GM21423 (cell line): Measurements from ENCODE around the gene COPA.
A peak's percentile ranks its signal among the peaks of the same experiment; 100 is the strongest.
"Not testable (repeated sequence)": the region's sequence is repeated elsewhere in the genome, so short reads cannot be mapped to it uniquely, and the experiment has no call there.

Source experiments
- ATAC-seq: cut with Tn5 transposase; IDR thresholded peaks from one replicate; pipeline ENCODE4 v1.9.1; 2021; ENCODE audit warnings: mild to moderate bottlenecking, moderate library complexity; ENCODE audit not compliant: unreplicated experiment

COPA gene

DNA sequence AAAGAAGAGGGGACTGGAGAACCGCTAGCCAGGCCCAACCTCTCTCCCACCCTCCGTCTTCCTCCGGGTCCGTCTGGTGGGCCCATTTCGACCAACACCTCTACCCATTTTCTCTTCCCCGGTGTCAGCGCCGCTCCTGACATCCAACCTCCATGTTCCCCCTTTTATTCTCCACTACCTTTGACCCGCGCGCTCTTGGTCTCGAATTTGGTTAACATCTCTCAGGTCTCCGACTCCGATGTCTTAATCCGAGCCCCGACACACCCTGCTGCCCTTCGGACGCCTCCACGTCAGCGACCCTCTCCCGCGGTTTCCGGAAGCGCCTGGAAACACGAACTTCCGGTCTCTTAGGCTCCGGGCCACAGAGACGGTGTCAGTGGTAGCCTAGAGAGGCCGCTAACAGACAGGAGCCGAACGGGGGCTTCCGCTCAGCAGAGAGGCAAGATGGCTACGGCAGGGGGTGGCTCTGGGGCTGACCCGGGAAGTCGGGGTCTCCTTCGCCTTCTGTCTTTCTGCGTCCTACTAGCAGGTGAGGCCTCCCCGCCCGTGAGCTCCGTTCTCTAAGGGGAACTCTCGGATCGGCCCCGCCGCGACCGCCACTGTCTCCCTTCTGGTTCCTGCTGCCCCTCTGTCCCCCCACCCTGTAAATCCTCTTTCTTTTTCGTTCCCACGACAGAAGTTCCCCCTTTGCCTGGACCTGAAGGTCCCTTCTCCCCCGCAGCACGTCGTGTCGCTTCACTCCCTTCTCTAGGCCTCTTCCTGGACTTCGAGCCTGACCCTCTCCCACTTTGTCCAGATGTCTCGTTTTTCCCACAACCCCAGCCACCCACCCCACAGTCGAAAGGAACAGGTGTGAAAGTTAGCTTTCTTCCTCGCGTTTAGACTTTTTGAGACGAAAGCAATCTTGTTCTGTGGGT lies at the start of gene COPA, which contains the start of gene NCSTN:
COPA (minus strand) TSS at position 298 of the 917 bp plus-strand sequence; CDS start at position 218, 80 bp downstream.
NCSTN (plus strand) TSS at position 431 of the 917 bp plus-strand sequence; CDS start at position 445, 14 bp downstream.
- ATAC-seq: peak; percentile 93

DNA sequence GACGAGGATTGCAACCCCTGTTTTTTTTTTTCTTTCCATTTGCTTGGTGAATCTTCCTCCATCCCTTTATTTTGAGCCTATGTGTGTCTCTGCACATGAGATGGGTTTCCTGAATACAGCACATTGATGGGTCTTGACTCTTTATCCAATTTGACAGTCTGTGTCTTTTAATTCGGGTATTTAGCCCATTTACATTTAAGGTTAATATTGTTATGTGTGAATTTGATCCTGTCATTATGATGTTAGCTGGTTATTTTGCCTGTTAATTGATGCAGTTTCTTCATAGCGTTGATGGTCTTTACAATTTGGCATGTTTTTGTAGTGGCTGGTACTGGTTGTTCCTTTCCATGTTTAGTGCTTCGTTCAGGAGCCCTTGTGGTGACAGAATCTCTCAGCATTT lies 45.4 kb upstream of the COPA start:
- ATAC-seq: not testable (repeated sequence)

DNA sequence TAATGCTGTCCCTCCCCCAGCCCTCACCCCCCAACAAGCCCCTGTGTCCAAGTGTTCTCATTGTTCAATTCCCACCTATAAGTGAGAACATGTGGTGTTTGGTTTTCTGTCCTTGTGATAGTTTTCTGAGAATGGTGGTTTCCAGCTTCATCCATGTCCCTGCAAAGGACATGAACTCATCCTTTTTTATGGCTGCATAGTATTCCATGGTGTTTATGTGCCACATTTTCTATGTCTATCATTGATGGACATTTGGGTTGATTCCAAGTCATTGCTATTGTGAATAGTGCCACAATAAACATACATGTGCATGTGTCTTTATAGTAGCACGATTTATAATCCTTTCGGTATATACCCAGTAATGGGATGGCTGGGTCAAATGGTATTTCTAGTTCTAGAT lies 41.8 kb upstream of the COPA start:
- not testable (repeated sequence) for ATAC-seq

DNA sequence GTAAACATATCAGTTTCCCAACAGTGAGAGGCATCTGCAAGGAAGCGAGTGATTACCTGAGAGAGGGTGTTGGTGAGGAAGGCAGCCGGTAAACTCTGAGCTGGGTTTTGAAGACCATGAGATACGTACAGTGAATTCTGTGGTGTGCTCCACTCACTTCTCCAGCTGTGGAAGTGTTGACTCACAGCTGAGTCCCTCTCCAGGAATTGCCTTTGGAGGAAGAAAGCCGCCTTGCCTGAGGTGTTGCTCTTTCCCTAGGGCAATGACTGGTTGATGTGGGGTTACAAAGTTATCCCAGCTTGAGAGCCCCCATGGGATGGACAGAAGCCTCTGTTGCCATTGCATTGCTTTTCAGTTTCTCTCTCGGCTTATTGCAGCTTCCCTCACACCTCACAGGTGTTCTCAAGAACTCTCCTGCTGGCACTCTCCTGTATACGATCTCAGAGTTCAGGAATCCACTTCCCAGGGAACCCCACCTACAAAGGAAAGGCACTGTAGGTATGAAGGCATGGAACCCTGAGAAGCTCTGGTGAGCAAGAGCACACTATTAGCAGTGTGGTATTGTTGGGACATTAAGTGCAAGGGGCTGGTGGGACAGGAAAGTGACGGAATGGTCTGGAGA lies 34.6 kb upstream of the COPA start:
- ATAC-seq: no peak

DNA sequence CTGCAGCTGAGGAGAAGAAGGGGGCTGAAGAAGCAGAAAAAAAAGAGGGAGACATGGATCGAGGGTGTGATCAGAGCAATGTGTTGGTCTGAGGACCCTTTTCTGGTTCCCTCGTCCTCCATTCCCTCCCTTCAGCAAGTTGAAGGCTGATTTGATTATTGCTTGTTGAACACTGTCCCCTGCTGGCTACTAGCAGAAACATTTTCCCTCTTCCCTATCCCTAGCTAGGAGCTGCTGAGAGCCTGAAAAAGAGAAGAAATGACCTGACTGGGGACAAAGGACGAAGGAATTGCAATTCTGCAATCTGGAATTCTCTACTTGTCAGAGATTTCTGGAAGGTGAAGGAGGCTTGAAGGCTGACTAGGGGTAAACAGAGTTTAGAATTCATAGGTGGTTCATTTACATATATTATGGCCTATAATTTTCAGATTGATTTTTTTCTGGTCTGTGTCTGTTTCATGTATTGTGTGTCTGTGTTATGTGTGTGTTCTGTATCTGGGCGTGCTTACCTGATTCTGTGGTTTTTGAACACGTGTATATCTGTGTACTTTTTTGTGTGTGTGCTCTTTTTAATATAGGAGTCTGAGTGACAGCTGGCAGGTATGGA lies 33.6 kb upstream of the COPA start:
- ATAC-seq: no peak

DNA sequence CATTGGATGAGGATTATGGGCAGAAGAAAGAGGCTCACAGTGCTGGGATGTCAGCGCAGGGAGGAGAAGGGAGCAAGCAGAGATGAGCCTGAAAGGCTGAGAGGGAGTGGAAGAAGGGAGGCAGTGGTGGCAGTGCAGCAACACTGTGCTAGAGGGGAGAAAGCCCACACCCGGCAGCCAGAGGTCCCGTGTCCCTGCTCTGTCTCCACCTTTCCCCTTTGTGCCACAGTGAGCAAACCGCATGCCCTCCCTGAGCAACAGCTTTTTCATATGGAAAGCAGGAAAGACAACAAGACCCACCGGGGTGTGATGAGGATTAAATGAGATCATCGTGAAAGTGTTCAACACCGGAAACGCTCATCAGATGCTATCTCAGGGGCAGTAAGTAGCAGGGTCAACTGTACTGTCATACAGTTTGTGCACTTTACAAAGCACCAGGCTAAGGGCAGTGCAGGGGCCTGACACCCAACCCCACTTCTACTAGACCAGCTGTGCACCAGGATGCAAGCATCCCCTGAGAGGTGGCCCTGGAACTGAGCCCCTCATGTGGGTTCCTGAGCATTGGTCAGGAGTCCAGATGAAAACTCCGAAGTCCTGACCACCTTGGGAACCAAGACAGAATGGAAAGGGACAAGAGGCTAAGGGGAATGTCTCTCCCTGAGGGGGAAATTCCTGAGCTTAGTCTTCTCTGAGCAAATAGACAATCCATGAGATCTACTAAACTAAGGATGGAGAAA lies 32.9 kb upstream of the COPA start:
- no peak for ATAC-seq

DNA sequence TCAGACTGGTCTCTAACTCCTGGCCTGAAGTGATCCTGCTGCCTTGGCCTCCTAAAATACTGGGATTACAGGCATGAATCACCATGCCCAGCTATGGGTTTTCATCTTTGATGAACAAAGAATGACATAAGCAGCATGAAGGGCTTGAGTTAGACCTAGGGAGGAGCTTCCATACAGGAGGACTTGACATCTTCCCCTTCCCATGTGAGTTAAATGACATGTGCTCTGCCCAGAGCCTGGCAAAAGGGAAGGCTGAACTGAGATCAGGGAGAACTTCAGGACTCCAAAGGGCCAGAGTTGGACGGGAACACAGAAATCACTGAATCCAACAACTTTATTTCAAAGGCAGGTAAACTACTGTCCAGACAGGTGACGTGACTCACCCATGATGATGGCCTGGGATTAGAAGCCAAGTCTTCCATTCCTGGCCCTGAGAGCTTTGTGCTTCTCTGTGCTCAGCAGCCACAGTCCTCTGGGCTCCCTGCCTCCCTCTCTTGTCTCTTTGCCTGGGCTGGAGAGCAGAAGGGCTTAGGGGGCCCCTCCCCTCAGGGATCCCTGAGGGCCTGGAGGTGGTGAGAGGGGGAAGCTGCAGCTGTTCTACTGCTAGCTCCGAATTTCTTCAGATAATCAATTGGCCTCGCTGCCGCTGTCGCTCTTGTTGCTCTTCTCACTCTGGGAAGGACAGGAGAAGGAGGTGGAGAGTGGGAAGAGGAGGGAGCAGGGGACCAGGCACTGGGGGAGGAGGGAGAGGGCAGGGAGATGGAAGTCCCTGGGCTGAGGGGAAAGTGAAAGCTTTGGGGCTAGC lies 31.5 kb upstream of the COPA start:
- ATAC-seq: no peak

DNA sequence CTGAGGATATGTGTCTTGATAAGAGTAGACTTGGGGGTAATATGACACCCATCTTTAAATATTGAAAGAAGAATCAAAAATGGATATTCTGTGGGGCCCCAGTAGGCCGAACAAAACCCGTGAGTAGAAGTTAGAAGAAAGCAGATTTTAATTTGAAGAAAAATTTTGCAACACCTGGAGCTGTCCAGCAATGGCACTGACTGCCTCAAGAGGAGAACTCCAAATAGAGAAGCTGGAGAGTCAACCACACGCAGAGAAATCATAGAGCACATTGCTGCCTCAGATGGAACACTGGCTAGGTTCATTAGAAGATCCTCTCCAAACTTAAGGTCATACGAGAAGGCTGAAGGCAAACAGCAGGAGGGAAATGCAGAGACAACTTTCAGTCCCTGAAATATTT lies 30.6 kb upstream of the COPA start:
- ATAC-seq: no peak

DNA sequence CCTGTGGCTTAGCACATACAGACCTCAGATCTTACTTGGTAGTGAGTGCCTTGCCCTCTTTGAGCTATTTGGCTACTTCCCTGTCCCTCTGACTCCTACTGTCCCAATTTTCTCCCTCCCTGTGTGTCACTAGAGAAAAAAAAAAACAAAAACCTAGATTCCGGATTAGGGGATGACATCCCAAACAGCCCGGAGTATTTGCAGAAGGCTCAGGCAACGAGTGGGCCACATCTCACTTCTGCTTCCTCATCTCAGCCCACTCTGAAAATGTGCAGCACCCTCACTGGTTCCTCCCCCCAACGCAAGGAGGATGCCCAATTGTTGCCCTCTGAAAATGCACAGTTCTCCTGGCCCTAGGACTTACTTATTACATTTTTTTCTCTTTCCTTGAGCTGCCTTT lies 28.7 kb upstream of the COPA start:
- no peak for ATAC-seq

DNA sequence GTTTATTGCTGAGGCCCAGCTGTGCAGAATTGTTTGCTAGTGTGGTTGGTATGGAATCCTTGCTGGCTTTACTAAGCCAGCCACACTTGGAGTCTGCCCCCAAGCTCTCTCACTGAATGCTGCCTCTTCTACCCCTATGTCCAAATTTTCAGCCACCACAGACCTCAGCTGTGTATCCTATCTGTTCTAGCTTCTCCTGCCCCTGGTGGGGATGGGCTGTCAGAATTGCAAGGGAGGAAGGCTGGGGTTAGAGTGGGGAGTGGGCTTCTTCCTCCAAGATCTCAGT lies 28.2 kb upstream of the COPA start:
- no peak for ATAC-seq

DNA sequence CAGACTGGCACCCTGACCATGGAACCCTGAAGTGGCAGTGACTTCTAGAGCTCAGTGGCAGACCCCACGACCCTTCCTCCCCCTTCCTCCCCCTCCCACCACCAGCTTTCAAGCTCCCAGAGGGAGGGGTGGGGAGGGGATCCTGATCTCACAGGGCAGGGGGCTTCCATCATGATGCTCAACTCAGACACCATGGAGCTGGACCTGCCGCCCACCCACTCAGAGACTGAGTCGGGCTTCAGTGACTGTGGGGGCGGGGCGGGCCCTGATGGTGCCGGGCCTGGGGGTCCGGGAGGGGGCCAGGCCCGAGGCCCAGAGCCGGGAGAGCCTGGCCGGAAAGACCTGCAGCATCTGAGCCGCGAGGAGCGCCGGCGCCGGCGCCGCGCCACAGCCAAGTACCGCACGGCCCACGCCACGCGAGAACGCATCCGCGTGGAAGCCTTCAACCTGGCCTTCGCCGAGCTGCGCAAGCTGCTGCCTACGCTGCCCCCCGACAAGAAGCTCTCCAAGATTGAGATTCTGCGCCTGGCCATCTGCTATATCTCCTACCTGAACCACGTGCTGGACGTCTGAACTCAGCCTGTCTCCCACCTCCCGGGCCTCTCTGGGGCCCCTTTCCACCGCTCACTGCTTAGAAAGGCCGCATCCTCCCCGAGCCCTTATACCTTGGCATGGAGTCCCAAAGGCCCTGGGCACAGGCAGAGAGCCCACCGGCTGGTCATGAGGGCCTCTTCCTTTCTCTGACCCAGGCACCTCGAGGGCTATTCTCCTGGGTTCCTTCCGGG lies 27.7 kb upstream of the COPA start:
- no peak for ATAC-seq

DNA sequence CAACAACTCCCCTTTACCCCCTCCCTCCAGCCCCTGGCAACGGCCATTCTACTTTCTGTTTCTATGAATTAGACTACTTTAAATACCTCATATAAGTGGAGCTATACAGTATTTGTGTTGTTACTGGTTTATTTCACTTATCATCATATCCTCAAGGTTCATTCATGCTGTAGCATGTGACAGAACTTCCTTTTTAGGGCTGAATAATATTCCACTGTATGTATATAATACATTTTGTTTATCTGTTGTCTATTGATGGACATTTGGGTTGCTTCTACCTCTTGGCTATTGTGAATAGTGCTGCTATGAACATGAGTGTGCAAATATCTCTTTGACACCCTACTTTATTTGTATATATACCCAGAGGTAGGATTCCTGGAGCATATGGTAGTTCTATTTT lies 26.0 kb upstream of the COPA start:
- no peak for ATAC-seq

DNA sequence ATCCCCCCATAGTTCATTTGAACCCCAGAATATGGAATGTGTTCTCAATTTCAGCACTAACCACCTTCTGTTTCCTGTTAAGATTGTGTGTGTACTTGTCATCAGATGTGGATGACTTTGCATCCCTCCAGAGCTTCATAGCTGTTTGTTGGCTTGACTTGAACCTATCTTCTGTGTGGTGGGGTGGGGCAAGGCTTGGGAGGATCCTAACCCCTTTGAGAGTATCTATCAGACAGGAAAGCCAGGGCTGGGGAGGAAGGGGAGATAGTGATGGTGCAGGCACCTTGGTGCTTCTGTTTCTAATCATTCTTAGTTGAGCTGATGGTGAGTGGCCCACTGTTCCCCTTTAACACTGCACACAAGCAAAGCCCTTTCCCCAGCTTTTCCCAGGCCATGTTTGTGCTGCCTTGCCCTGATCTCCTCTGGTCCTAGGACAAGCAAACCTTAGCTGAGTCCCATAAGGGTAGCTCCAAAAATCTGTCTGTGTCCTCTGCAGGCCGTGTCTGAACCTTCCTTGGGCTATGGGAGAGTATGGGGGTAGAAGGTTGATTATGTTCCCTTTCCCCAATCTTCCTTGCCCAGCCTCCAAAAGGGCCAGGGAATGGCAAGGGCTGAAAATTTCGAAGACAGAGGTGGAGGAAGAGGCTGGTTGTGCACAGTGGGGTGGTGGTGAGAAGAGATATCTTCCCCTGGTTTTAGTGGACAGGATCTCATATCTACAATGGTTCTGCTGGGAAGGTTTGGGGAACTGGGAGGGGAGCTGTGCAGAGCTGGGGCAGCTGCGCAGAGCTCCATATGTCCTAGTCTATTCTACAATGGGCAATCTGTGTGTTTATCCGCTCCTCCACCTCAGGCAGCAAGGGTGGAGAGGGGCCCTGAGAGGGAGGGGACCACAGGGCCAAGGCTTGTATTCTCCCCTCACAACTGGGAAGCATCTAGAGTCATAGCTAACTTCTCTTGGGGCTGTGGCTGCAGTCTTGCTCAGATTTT lies 25.2 kb upstream of the COPA start:
- ATAC-seq: no peak

DNA sequence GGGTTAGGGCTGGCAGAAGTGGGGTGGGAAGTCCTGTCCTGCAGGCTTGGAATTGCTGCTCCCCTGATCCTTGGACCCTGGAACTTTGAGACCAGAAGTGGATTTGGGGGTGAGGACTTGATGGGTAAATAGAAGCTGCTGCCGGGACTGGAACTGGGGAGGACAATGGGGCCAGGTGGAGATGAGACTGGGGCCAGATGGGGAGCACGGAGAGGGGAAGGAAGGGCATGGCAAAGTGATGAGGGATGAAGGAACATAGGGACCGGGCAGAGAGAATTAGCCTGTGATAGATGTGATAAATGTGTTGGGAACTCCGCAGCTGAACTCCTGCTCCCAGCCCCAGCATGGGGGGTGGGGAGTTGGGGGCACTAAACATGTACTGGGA lies 24.5 kb upstream of the COPA start:
- ATAC-seq: no peak

DNA sequence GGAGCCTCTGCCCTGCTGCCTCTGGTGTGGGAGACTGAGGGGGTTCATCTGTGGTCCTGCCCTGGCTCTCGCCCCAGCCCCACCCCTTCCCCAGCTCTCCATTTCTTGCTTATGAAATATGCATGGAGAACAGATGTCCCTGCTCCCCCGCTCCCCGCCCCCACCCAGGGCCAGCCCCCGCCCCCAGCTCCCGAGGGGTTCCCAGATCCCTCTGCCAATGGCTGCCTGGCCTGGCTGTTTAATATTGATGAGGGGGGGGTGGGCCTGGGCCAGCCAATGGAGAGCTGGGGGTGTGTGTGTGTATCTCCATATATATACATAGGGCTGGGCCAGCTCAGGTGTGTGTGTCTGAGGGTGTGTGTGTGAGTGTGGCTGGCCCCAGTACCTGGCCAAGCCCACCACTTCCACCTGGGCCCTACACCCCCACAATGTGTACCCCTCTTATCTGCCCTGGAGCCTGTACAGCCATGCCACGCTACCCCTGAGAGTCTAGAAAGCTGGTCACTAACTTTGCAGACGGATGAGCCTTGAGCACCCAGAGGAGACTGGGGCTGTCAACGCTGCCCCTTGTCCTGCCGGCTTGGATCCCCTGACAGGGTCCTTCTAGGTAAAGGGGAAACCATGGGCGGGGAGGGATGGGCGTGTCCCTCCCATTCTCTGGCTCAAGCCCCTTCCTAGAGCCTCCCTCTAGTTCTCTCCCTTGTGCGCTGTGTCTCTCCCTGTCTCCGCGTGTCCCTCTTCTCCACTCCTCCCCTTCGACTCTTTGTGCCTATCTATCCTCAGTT lies 23.9 kb upstream of the COPA start, which contains the start of gene NHLH1:
NHLH1 (plus strand) TSS at position 341 of the 785 bp plus-strand sequence. CDS start 3,661 bp downstream, outside the sequence.
- no peak for ATAC-seq

DNA sequence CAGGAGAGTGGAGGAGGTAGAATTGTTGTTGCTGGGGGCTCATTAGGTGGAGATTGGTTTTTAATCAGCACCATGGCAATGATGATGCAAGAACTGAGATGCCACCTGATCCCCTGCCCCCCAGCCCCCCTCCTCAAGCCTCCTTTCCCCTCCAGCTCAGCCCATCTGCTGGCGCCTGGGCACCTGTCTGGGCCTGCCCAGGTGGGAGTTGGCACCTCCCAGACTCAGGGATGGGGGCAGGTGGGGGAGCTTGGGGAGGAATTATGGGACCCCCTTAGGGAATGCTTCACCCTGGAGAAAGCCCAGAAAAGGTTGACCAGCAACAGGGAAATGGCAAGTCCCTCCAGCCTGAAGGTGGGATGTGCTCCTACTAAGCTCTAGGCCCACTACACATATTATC lies 22.3 kb upstream of the COPA start:
- ATAC-seq: no peak

DNA sequence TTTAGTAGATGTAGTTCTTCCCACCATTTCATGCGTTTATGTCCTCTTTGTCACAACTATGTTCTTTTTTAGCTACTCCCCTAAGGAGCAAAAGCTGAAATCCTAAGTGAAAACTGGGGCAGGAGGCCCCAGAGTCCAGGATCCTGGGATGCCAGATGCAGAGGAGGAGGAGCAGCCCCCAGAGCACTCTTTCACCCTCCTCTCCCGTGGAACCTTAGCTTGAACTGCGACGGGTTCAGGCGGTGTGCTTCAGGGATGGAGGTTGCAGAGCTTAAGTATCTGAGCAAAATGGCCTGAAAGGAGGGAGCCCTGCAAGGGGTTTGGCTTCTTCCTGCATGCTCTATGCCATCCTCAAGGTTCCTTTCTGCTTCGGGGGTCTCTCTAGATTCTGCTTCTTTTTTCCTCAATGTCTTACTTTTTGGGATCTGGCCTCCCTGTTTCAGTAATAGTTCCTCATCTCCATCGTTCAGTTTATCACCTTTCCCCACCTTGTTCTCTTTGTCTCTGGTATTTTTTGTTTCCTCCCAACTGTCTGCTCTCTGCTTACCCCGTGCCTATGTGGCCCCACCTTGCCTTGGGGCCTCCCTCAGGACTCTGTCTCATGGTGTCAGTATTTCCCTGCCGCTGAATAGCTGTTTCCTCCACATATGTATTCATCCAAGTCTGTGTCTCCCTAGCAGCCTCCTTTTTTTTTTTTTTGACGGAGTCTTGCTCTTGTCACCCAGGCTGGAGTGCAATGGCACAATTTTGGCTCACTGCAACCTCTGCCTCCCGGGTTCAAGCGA lies 21.1 kb upstream of the COPA start:
- no peak for ATAC-seq
